Measurements from ENCODE around the gene MUTYH. TPM values are rescaled to one million over a fixed set of nuclear protein-coding genes. Genes with fewer than 3 reads are reported as not detected.

The MUTYH gene
- total RNA-seq, 1 experiment from 2014 or later = 26.8 TPM

- CTCF ChIA-PET = no interaction called here
- BruUV-seq (replicated peaks) = no TSS peak
- no peaks in the 10 kb centered on the region for H3K36me3 ChIP-seq (ENCODE audit: insufficient read depth, low read length, poor library complexity, severe bottlenecking)
- peaks cover 5% of the 10 kb centered on the region for H3K4me1 ChIP-seq (ENCODE audit: insufficient read depth, low read length, poor library complexity, severe bottlenecking)
- H3K27me3 ChIP-seq (replicated peaks; ENCODE audit: insufficient read depth, low read depth, low read length, poor library complexity) = no peaks in the 10 kb centered on the region
- DNase-seq (ENCODE audit: low spot score) = peak; percentile 11
- H3K9me3 ChIP-seq (ENCODE audit: low read depth, low read length, poor library complexity, severe bottlenecking) = no peaks in the 10 kb centered on the region
- H3K27ac ChIP-seq (ENCODE audit: low read depth, low read length, poor library complexity, severe bottlenecking) = no peak overlapping the region
- no peak for TF ChIP-seq EZH2 (IDR thresholded peaks at IDR 0.05; ENCODE audit: borderline replicate concordance, low read depth, low read length, poor library complexity, severe bottlenecking)
- no peak for TF ChIP-seq CTCF (conservative IDR thresholded peaks at IDR 0.05; ENCODE audit: low read depth, low read length)
- no peak overlapping the region for H3K4me3 ChIP-seq (ENCODE audit: low read depth, low read length, poor library complexity, severe bottlenecking)
- intact Hi-C loops (cut with micrococcal nuclease; ENCODE audit: unreplicated experiment) = no loop called here
- POLR2A ChIA-PET (ENCODE audit: low non-redundant PET) = interaction anchor here (0.7 kb wide), 1 partner anchor 98 kb away, joined by 4 read pairs; no protein-coding TSS in a partner anchor
Observed at GRCh38 chr1:45375104-45376090, 35.2 kb upstream of the MUTYH start.

- no peak overlapping the region for H3K4me3 ChIP-seq (ENCODE audit: low read depth, low read length, poor library complexity, severe bottlenecking)
- H3K36me3 ChIP-seq (ENCODE audit: insufficient read depth, low read length, poor library complexity, severe bottlenecking) = no peaks in the 10 kb centered on the region
- DNase-seq (ENCODE audit: low spot score) = no peak
- intact Hi-C loops (cut with micrococcal nuclease; ENCODE audit: unreplicated experiment) = no loop called here
- H3K27me3 ChIP-seq (replicated peaks; ENCODE audit: insufficient read depth, low read depth, low read length, poor library complexity) = no peaks in the 10 kb centered on the region
- no peak for TF ChIP-seq EZH2 (IDR thresholded peaks at IDR 0.05; ENCODE audit: borderline replicate concordance, low read depth, low read length, poor library complexity, severe bottlenecking)
- TF ChIP-seq CTCF (conservative IDR thresholded peaks at IDR 0.05; ENCODE audit: low read depth, low read length) = no peak
- no TSS peak for BruUV-seq (replicated peaks)
- no peaks in the 10 kb centered on the region for H3K9me3 ChIP-seq (ENCODE audit: low read depth, low read length, poor library complexity, severe bottlenecking)
- H3K4me1 ChIP-seq (ENCODE audit: insufficient read depth, low read length, poor library complexity, severe bottlenecking) = peaks cover 5% of the 10 kb centered on the region
- ChIA-PET CTCF (no interaction called here), POLR2A (ENCODE audit: low non-redundant PET) (no interaction called here)
- H3K27ac ChIP-seq (ENCODE audit: low read depth, low read length, poor library complexity, severe bottlenecking) = no peak overlapping the region
Observed at GRCh38 chr1:45373573-45373972, 33.3 kb upstream of the MUTYH start.

GRCh38 chr1:45370575-45370974 lies 30.3 kb upstream of the MUTYH start:
- CTCF ChIA-PET = no interaction called here

More at GRCh38 chr1:45370575-45370974, 30.3 kb upstream of the MUTYH start:
- no peak overlapping the region for H3K4me3 ChIP-seq (ENCODE audit: low read depth, low read length, poor library complexity, severe bottlenecking)
- no TSS peak for BruUV-seq (replicated peaks)
- POLR2A ChIA-PET (ENCODE audit: low non-redundant PET) = no interaction called here
- intact Hi-C loops (cut with micrococcal nuclease; ENCODE audit: unreplicated experiment) = no loop called here
- H3K27ac ChIP-seq (ENCODE audit: low read depth, low read length, poor library complexity, severe bottlenecking) = no peak overlapping the region
- no peaks in the 10 kb centered on the region for H3K9me3 ChIP-seq (ENCODE audit: low read depth, low read length, poor library complexity, severe bottlenecking)
- TF ChIP-seq CTCF (conservative IDR thresholded peaks at IDR 0.05; ENCODE audit: low read depth, low read length) = no peak
- no peak for TF ChIP-seq EZH2 (IDR thresholded peaks at IDR 0.05; ENCODE audit: borderline replicate concordance, low read depth, low read length, poor library complexity, severe bottlenecking)
- no peaks in the 10 kb centered on the region for H3K36me3 ChIP-seq (ENCODE audit: insufficient read depth, low read length, poor library complexity, severe bottlenecking)
- no peak for DNase-seq (ENCODE audit: low spot score)
- H3K4me1 ChIP-seq (ENCODE audit: insufficient read depth, low read length, poor library complexity, severe bottlenecking) = peaks cover 2% of the 10 kb centered on the region
- H3K27me3 ChIP-seq (replicated peaks; ENCODE audit: insufficient read depth, low read depth, low read length, poor library complexity) = no peaks in the 10 kb centered on the region

Data from A673 (cell line).